Hippocampal formation (tissue), 2 donors: Measurements from ENCODE around the gene ZSWIM9.
"Not testable (repeated sequence)": the region's sequence is repeated elsewhere in the genome, so short reads cannot be mapped to it uniquely, and the experiment has no call there.

Source experiments
- DNase-seq, 2 donors: peaks; one replicate each; lab custom pipeline; 2025; lab: John Stamatoyannopoulos, UW

The ZSWIM9 gene

DNA sequence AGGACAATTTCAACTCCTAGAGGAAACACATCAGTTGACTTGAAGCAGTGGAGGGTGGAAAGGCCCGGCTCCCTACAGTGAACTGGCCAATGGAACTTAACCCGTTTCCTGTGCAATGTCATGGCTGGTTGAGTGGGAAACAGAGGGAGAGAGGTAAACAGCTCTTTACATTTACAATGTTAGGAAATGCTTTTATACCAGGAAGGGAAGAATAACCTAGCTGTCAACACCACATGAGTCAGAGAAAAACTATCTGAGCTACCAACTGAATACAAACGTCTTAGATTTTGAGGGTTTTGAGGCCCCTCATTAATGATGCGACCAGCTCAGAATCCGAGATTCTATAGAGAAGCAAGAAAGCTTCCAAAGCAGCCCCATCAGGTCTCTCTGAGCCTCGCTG is 48.5 kb downstream of the ZSWIM9 start:
- DNase-seq, result no peak

DNA sequence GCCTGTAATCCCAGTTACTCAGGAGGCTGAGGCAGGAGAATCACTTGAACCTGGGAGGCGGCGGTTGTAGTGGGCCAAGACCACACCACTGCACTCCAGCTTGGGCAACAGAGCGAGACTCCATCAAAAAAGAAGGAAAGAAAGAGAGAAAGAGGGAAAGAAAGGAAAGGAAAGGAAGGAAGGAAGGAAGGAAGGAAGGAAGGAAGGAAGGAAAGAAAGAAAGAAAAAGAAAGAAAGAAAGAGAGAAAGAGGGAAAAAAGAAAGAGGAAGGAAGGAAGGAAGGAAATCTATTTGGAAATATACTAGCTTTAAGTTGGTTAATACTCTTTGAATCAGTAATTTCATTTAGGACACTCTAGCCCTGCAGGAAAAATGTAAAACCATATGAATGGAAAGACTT is 50.3 kb downstream of the ZSWIM9 start:
- not testable (repeated sequence) for DNase-seq

DNA sequence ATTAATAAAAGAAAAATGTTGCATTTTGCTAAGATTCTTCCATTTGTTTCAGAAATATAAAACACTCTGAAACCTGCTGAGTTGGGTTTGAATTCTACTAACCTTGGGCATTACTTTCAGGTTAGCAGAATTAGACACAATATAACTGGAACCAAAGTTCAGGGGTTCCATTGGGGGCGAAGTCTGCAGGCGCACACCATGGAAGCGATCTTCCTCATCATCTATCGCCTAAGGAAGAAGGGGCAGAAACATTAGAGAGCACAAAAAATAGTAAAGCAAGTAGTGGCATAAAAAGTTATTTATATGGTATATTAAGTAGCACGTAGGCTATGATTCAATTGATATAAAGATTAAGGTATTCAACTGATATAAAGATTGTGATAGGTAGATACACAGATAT is 51.1 kb downstream of the ZSWIM9 start:
- DNase-seq, result no peak

DNA sequence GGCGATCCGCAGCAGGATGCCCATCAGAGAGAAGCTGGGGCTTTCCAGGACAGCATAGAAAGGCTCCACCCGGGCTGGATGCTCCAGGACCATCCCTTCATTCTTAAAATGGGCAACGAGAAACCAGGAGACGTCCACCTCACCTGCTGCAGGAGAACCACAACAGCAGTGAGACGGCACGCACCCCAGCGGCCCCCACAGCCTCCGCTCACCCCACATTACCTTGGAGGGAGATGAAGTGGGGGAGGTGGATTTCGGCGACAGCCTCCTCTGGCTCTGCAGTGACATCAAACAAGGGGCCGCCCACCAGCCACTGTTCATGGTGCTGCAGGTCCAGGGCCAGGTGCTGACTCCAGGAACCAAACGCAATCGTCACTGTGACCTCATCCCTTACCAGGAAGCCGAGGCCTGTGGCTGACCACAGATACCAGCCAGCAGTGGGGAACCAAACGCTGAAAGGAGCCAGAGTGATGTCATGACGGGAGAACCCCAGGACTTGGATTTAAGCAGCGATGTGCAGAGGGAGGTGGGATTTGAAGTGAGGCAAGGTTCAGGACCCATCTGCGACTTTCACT is 60.2 kb downstream of the ZSWIM9 start:
- no peak for DNase-seq

DNA sequence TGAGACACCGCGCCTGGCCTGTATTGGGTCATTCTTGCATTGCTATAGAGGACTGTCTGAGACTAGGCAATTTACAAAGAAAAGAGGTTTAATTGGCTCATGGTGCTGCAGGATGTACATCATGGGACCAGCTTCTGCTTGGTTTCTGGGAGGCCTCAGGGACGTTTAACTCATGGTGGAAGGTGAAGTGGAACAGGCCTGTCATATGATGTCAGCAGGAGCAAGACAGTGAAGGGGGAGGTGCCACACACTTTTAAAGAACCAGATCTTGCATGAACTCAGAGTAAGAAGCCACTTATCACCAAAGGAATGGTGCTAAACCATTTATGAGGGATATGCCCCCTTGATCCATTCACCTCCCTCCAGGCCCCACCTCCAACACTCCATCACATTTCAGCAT is 66.6 kb downstream of the ZSWIM9 start:
- DNase-seq, result no peak

DNA sequence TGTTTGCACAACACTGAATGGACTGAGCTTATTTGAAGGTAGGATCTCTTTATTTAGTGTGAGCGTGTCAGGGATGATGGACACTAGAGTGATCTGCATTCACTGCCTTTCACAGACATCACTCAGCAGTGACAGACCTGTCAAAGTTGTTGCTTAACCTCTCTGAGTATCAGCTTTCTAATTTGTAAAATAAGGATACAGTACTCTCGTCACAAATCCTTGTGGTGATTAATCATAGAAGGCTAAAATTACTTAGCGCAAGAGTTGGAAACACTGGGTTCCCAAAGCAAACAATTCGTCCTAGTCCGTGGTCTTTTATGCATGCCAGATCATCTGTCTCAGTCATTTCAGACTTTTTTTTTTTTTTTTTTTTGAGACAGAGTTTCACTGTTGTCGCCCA is 68.6 kb downstream of the ZSWIM9 start:
- no peak for DNase-seq

DNA sequence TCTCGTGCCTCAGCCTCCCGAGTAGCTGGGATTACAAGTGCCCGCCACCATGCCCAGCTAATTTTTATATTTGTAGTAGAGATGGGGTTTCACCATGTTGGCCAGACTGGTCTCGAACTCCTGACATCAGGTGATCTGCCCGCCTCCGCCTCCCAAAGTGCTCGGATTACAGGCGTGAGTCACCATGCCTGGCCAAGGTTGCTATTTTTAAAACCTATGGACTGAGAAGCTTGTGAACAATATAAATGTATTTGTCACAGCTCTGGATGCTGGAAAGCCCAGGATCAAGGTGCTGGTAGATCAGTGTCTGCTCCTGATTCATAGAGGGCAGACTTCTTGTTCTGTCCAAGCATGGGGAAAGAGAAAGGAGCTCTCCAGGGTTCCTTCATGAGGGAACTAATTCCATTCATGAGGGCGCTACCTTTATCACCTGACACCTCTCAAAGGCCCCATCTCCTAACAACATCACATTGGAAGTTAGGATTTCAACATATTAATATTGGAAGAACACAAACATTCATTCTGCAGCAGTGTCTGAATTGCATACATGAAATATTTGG is 69.2 kb downstream of the ZSWIM9 start:
- DNase-seq, result no peak

DNA sequence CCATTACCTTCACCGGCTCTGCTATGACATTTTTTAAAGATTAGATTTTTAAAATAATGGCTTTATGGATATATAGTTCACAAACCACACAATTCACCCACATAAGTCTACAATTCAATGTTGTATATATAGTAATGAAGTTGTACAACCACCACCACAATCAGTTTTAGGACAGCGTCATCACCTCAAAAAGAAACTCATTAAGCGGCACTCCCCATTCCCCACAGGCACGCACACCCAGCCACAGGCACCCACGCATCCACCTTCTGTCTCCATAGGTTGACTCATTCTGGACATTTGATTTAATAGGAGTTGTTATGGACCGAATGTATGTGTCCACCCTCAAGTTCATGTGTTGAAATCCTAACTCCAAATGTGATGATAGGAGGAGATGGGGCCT is 71.3 kb downstream of the ZSWIM9 start:
- not testable (repeated sequence) for DNase-seq

DNA sequence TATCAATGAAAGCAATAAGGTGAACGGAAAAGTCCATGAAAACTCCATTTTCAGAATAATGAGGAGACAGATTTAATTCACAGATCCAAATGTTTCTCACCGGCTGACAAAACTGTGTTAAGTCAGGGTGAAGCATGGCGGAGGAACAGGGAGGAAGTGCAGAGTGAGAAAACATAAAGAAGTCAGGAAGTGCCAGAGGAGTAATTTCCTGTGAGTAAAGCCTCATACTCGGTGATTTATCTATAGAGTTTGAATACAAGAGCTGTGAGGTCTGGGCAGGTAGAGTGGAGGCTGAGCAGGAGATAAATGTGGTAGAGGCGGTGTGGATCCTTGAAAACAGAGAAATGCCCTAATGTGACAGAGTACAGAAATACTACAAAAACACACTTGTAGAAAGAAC is 73.8 kb downstream of the ZSWIM9 start:
- no peak for DNase-seq

DNA sequence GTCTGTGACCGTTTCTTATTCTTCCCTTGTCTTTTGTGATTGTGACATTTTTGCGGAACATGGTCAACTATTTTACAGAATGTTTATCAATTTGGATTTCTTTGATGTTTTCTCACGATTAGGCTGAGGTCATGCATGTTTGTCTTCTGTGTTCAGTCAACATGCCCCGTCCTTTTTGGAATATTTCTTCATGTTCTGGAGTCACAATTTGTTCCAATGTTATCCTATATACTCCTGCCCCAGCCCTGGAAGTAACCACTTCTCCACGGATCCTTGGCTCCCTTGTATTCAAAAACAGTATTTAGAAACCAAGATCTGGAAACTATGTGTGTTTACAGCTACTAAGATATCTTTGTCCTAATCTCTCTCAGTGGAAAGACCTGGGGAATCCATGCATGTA is 75.6 kb downstream of the ZSWIM9 start:
- no peak for DNase-seq

DNA sequence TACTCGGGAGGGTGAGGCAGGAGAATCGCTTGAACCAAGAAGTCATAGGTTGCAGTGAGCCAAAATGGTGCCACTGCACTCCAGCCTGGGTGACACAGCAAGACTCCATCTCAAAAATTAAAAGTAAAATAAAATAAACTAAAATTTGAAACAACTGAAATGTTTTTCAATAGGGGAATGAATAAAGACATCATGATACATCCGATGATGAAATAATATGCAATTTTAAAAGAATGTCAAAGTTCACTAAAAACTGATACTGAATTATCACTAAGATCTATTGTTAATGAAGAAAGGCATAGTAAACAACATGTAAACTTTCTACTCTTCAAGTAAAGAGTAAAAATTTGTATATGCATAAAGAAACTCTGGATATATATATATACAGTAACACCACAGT is 76.7 kb downstream of the ZSWIM9 start:
- no peak for DNase-seq
